HepG2 (cell line): Measurements from ENCODE around the gene BOD1L1.

Source experiments
- MXI1 ChIP-seq: IDR thresholded peaks from 3 replicates; pipeline ENCODE4 v1.6.1; 2012; ENCODE audit warnings: low read depth, low read length, inconsistent platforms, borderline replicate concordance
- NR3C1 ChIP-seq: sonication (generic); formaldehyde crosslinking; IDR thresholded peaks from 2 replicates; pipeline ENCODE4 v1.4.0; 2020; ENCODE audit warnings: missing genetic modification reagents
- ZNF317 ChIP-seq: sonication (generic); formaldehyde crosslinking; IDR thresholded peaks from 2 replicates; pipeline ENCODE4 v1.5.0; 2020; ENCODE audit warnings: mild to moderate bottlenecking, missing genetic modification reagents
- TF ChIP-seq, protein P1 (sequence below): sonication (generic); formaldehyde crosslinking; IDR thresholded peaks from 2 replicates; pipeline ENCODE4 v1.5.0; 2020; ENCODE audit warnings: mild to moderate bottlenecking, missing genetic modification reagents, borderline replicate concordance

GRCh38 chr4:13673167-13673566 lies 45.6 kb upstream of the BOD1L1 start:
- no peak for TF ChIP-seq MXI1
- no peak for TF ChIP-seq ZNF317 (CRISPR knock-in tag)
- TF ChIP-seq, protein P1, sequence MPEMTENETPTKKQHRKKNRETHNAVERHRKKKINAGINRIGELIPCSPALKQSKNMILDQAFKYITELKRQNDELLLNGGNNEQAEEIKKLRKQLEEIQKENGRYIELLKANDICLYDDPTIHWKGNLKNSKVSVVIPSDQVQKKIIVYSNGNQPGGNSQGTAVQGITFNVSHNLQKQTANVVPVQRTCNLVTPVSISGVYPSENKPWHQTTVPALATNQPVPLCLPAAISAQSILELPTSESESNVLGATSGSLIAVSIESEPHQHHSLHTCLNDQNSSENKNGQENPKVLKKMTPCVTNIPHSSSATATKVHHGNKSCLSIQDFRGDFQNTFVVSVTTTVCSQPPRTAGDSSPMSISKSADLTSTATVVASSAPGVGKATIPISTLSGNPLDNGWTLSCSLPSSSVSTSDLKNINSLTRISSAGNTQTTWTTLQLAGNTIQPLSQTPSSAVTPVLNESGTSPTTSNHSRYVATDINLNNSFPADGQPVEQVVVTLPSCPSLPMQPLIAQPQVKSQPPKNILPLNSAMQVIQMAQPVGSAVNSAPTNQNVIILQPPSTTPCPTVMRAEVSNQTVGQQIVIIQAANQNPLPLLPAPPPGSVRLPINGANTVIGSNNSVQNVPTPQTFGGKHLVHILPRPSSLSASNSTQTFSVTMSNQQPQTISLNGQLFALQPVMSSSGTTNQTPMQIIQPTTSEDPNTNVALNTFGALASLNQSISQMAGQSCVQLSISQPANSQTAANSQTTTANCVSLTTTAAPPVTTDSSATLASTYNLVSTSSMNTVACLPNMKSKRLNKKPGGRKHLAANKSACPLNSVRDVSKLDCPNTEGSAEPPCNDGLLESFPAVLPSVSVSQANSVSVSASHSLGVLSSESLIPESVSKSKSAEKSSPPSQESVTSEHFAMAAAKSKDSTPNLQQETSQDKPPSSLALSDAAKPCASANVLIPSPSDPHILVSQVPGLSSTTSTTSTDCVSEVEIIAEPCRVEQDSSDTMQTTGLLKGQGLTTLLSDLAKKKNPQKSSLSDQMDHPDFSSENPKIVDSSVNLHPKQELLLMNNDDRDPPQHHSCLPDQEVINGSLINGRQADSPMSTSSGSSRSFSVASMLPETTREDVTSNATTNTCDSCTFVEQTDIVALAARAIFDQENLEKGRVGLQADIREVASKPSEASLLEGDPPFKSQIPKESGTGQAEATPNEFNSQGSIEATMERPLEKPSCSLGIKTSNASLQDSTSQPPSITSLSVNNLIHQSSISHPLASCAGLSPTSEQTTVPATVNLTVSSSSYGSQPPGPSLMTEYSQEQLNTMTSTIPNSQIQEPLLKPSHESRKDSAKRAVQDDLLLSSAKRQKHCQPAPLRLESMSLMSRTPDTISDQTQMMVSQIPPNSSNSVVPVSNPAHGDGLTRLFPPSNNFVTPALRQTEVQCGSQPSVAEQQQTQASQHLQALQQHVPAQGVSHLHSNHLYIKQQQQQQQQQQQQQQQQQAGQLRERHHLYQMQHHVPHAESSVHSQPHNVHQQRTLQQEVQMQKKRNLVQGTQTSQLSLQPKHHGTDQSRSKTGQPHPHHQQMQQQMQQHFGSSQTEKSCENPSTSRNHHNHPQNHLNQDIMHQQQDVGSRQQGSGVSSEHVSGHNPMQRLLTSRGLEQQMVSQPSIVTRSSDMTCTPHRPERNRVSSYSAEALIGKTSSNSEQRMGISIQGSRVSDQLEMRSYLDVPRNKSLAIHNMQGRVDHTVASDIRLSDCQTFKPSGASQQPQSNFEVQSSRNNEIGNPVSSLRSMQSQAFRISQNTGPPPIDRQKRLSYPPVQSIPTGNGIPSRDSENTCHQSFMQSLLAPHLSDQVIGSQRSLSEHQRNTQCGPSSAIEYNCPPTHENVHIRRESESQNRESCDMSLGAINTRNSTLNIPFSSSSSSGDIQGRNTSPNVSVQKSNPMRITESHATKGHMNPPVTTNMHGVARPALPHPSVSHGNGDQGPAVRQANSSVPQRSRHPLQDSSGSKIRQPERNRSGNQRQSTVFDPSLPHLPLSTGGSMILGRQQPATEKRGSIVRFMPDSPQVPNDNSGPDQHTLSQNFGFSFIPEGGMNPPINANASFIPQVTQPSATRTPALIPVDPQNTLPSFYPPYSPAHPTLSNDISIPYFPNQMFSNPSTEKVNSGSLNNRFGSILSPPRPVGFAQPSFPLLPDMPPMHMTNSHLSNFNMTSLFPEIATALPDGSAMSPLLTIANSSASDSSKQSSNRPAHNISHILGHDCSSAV (CRISPR knock-in tag), result no peak
- no peak for TF ChIP-seq NR3C1
